Measurements from ENCODE around the gene CILP2.

The CILP2 gene

GRCh38 chr19:19571071-19571786 is 33.2 kb downstream of the CILP2 start:
- DNase-seq: no peak

GRCh38 chr19:19575411-19575810 is 37.3 kb downstream of the CILP2 start:
- no peak for DNase-seq

DNA sequence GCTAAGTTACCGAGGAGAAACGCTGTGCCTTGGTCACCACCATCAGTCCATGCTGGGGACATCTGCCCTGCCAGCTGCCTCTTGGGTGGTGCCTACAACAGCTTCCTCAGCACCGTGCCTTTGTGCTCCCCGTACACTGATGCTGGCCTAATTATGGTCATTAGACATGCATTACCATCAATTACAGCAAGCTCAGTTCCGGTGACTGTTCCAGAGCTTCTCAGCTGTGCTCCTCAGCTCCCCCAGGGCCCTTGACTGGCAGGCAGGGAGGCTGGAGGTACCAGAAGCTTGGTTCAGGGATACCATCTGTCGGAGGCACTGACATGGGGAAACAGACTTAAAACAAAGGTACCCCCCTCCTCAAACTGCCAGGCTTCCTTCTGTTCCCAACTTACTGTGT is 40.2 kb downstream of the CILP2 start:
- DNase-seq: no peak

- DNase-seq: no peak
Observed at GRCh38 chr19:19579533-19580361, 41.7 kb downstream of the CILP2 start.

- DNase-seq: no peak
Observed at GRCh38 chr19:19580418-19580817, 42.4 kb downstream of the CILP2 start.

- DNase-seq: no peak
Observed at GRCh38 chr19:19581391-19581790, 43.3 kb downstream of the CILP2 start.

DNA sequence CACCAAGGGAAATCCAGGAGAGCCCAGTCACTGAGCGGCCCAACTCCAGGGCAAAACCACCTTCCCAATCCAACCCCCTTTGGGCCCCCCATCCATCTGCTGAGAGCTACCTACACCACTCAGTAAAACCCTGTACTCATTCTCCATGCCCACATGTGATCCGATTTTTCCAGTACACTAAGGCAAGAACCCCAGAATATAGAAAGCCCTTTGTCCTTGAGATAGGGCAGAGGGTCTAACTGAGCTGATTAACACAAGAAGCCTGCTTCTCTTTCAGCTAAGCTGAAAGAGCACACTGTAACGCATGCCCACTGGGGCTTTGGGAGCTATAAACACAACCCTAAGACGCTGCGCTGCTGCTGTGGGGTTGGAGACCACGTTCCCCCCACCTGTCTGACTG is 44.4 kb downstream of the CILP2 start:
- no peak for DNase-seq

DNA sequence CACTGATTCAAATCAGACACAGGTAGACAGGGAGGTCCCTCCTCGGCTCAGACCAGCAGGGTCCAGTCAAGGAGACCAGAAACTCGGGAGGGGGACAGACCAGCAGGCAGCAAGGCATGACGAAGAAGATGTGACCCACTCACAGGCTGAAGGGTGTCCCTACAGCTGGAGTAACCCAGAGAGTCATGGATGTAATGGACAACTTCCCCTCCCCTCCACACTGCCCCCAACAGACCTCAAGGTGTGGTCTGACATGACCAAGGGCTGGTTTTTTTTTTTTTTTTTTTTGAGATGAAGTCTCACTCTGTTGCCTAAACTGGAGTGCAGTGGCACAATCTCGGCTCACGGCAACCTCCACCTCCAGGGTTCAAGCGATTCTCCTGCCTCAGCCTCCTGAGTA is 46.3 kb downstream of the CILP2 start:
- no peak for DNase-seq

GRCh38 chr19:19587771-19588170 is 49.7 kb downstream of the CILP2 start:
- DNase-seq: no peak

DNA sequence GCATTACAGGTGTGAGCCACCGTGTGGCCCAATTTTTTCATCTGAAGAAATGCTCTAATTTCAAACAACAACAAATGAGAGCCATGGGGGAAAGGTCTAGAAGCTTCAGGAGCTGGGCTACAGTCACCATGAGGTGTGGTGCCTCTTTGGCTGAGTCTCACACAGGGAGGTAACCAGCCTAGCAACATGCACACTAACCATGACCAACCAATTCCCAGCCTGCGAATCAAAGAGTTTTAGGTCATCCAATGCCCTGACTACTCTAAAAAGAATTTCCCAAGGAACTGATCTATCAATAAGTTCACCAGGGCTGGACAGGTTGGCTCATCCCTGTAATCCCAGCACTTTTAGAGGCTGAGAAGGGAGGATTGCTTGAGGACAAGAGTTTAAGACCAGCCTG is 50.5 kb downstream of the CILP2 start:
- DNase-seq: no peak

GRCh38 chr19:19591133-19591825 is 53.2 kb downstream of the CILP2 start:
- DNase-seq: peak; percentile 46 to 55

- no peak for DNase-seq
Observed at GRCh38 chr19:19592690-19593089, 54.6 kb downstream of the CILP2 start.

DNA sequence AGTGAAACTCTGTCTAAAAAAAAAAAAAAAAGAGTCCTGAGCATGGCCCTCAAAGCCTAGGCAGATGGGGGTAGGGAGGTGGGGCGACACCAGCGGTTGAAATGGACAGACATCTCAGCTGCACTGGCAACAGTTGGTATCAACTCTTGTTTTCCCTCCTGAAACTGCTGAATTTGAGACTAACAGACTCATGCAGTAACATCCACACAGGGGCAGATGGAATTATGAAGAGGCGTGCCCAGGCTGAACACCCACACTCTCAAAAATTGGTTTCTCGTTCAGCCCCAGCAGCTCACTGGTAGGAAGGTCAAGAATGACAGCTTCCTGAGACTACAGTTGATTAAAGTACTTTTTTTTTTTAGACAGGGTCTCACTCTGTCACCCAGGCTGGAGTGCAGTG is 56.3 kb downstream of the CILP2 start:
- DNase-seq: no peak

DNA sequence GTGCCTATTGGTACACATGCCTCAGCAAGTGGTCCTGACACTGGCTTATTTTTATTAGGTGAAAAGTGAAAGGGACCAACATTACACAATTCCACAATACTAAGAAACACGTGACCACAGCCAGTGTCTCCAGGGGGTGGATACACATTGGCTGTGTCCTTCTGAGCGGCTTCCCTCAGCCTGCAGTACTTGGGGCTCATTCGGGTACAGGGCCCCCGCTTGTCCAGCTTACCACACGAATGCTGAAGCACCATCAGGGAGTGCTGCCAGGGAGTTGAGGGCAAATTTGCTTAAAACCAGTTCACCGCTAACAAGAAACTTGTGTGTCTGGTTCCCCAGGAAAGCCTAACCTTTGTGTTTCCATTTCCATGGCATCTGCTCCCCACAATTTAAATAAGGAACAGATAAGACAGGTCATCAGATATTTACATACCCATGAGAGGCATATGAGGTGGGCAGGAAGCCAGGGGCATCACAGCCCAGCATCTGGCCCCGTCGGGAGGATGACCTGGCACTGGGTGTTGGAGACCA is 57.2 kb downstream of the CILP2 start:
- no peak for DNase-seq
